ENCODE measurements around the gene ARHGAP19.
"Not testable (repeated sequence)": the region's sequence is repeated elsewhere in the genome, so short reads cannot be mapped to it uniquely, and the experiment has no call there.

ARHGAP19 gene

GRCh38 chr10:97307866-97308780 lies 15.7 kb upstream of the ARHGAP19 start:
- no peaks in the 10 kb centered on the region for H3K27me3 Mint-ChIP-seq
- no peaks in the 10 kb centered on the region for H3K4me1 Mint-ChIP-seq (ENCODE audit: low read depth)
- H3K27ac Mint-ChIP-seq: no peak overlapping the region
- H3K4me3 Mint-ChIP-seq: no peak overlapping the region
- H3K9me3 Mint-ChIP-seq (ENCODE audit: low read depth): no peaks in the 10 kb centered on the region
- H3K36me3 Mint-ChIP-seq: no peaks in the 10 kb centered on the region

GRCh38 chr10:97307441-97307840 lies 15.0 kb upstream of the ARHGAP19 start:
- Mint-ChIP-seq H3K27ac (no peak overlapping the region), H3K36me3 (no peaks in the 10 kb centered on the region), H3K9me3 (ENCODE audit: low read depth) (no peaks in the 10 kb centered on the region), H3K4me3 (no peak overlapping the region), H3K4me1 (ENCODE audit: low read depth) (no peaks in the 10 kb centered on the region), H3K27me3 (no peaks in the 10 kb centered on the region)

- Mint-ChIP-seq H3K9me3 (ENCODE audit: low read depth) (no peaks in the 10 kb centered on the region), H3K4me1 (ENCODE audit: low read depth) (no peaks in the 10 kb centered on the region), H3K4me3 (no peak overlapping the region), H3K36me3 (no peaks in the 10 kb centered on the region), H3K27me3 (no peaks in the 10 kb centered on the region), H3K27ac (no peak overlapping the region)
These were observed 9.8 kb upstream of the ARHGAP19 start for GRCh38 chr10:97302088-97302791.

- Mint-ChIP-seq H3K27ac (no peak overlapping the region), H3K4me3 (no peak overlapping the region), H3K27me3 (no peaks in the 10 kb centered on the region), H3K36me3 (no peaks in the 10 kb centered on the region), H3K4me1 (ENCODE audit: low read depth) (no peaks in the 10 kb centered on the region), H3K9me3 (ENCODE audit: low read depth) (no peaks in the 10 kb centered on the region)
These were observed 8.5 kb upstream of the ARHGAP19 start for GRCh38 chr10:97300980-97301379.

GRCh38 chr10:97298223-97298571 lies 5.8 kb upstream of the ARHGAP19 start:
- no peaks in the 10 kb centered on the region for H3K27me3 Mint-ChIP-seq
- no peaks in the 10 kb centered on the region for H3K9me3 Mint-ChIP-seq (ENCODE audit: low read depth)
- H3K27ac Mint-ChIP-seq: no peak overlapping the region

GRCh38 chr10:97297556-97298222 lies 5.3 kb upstream of the ARHGAP19 start:
- Mint-ChIP-seq H3K27me3 (no peaks in the 10 kb centered on the region), H3K27ac (no peak overlapping the region), H3K36me3 (no peaks in the 10 kb centered on the region), H3K9me3 (ENCODE audit: low read depth) (no peaks in the 10 kb centered on the region), H3K4me1 (ENCODE audit: low read depth) (peaks cover 2% of the 10 kb centered on the region), H3K4me3 (no peak overlapping the region)

More at GRCh38 chr10:97298223-97298571, 5.8 kb upstream of the ARHGAP19 start:
- no peaks in the 10 kb centered on the region for H3K4me1 Mint-ChIP-seq (ENCODE audit: low read depth)
- no peaks in the 10 kb centered on the region for H3K36me3 Mint-ChIP-seq
- no peak overlapping the region for H3K4me3 Mint-ChIP-seq

GRCh38 chr10:97292862-97293198 lies 393 bp upstream of the ARHGAP19 start:
- H3K27me3 Mint-ChIP-seq: no peaks in the 10 kb centered on the region
- no peaks in the 10 kb centered on the region for H3K9me3 Mint-ChIP-seq (ENCODE audit: low read depth)
- H3K27ac Mint-ChIP-seq: peak overlapping the region; percentile 72
- peak overlapping the region; percentile 90 for H3K4me3 Mint-ChIP-seq
- peaks cover 17% of the 10 kb centered on the region for H3K4me1 Mint-ChIP-seq (ENCODE audit: low read depth)
- H3K36me3 Mint-ChIP-seq: no peaks in the 10 kb centered on the region

GRCh38 chr10:97291357-97292096 lies 910 bp downstream of the ARHGAP19 start:
- H3K27ac Mint-ChIP-seq: peak overlapping the region; percentile 62
- peaks cover 2% of the 10 kb centered on the region for H3K36me3 Mint-ChIP-seq
- peak overlapping the region; percentile 90 for H3K4me3 Mint-ChIP-seq
- no peaks in the 10 kb centered on the region for H3K9me3 Mint-ChIP-seq (ENCODE audit: low read depth)
- no peaks in the 10 kb centered on the region for H3K27me3 Mint-ChIP-seq
- H3K4me1 Mint-ChIP-seq (ENCODE audit: low read depth): peaks cover 17% of the 10 kb centered on the region

GRCh38 chr10:97290576-97291356 lies 1.7 kb downstream of the ARHGAP19 start:
- not testable (repeated sequence) for H3K9me3 Mint-ChIP-seq (ENCODE audit: low read depth); H3K36me3 Mint-ChIP-seq; H3K27me3 Mint-ChIP-seq; H3K27ac Mint-ChIP-seq
- Mint-ChIP-seq H3K4me1 (ENCODE audit: low read depth) (peaks cover 18% of the 10 kb centered on the region), H3K4me3 (peak overlapping the region; percentile 45)

GRCh38 chr10:97290076-97290475 lies 2.4 kb downstream of the ARHGAP19 start:
- H3K27me3 Mint-ChIP-seq; H3K9me3 Mint-ChIP-seq (ENCODE audit: low read depth); H3K4me3 Mint-ChIP-seq; H3K36me3 Mint-ChIP-seq: not testable (repeated sequence)
- peak overlapping the region; percentile 46 for H3K27ac Mint-ChIP-seq
- H3K4me1 Mint-ChIP-seq (ENCODE audit: low read depth): peaks cover 19% of the 10 kb centered on the region

- Mint-ChIP-seq H3K4me3 (no peak overlapping the region), H3K4me1 (ENCODE audit: low read depth) (peaks cover 12% of the 10 kb centered on the region), H3K27me3 (no peaks in the 10 kb centered on the region), H3K27ac (peak overlapping the region; percentile 34), H3K36me3 (peaks cover 1% of the 10 kb centered on the region), H3K9me3 (ENCODE audit: low read depth) (no peaks in the 10 kb centered on the region)
These were observed 11.7 kb downstream of the ARHGAP19 start for GRCh38 chr10:97280783-97281182.

GRCh38 chr10:97279121-97279815 lies 13.2 kb downstream of the ARHGAP19 start:
- no peaks in the 10 kb centered on the region for H3K36me3 Mint-ChIP-seq
- no peaks in the 10 kb centered on the region for H3K9me3 Mint-ChIP-seq (ENCODE audit: low read depth)
- peaks cover 11% of the 10 kb centered on the region for H3K4me1 Mint-ChIP-seq (ENCODE audit: low read depth)
- H3K27me3 Mint-ChIP-seq: no peaks in the 10 kb centered on the region
- no peak overlapping the region for H3K4me3 Mint-ChIP-seq
- no peak overlapping the region for H3K27ac Mint-ChIP-seq

GRCh38 chr10:97278491-97278989 lies 13.9 kb downstream of the ARHGAP19 start:
- Mint-ChIP-seq H3K4me1 (ENCODE audit: low read depth) (peaks cover 11% of the 10 kb centered on the region), H3K4me3 (no peak overlapping the region), H3K9me3 (ENCODE audit: low read depth) (no peaks in the 10 kb centered on the region), H3K27ac (peak overlapping the region; percentile 10), H3K27me3 (no peaks in the 10 kb centered on the region), H3K36me3 (no peaks in the 10 kb centered on the region)

Data from activated naive CD8-positive, alpha-beta T cell (primary cell).